Stimulated activated CD4-positive, alpha-beta T cell treated with anti-CD3 and anti-CD28 coated beads, Interleukin-2, amount 100 ng/mL, for 24 hours (primary cell): ENCODE results near the gene RLF.

ENCODE experiments used
- DNase-seq, 2 donors: peaks; one replicate each; pipeline ENCODE4 v3.0.0-alpha.2; 2020

RLF gene

GRCh38 chr1:40161125-40161887 is at the start of gene RLF:
Gene RLF (plus strand): TSS chr1:40161387. CDS start chr1:40161400, 13 bp downstream.
- peak; percentile 97 for DNase-seq

- DNase-seq = no peak
These were observed 46.8 kb upstream of the RLF start for GRCh38 chr1:40114400-40114799.

- DNase-seq = no peak
These were observed 41.1 kb upstream of the RLF start for GRCh38 chr1:40120128-40120527.

GRCh38 chr1:40122855-40123254 is 38.3 kb upstream of the RLF start:
- no peak for DNase-seq

- DNase-seq = no peak
These were observed 30.3 kb upstream of the RLF start for GRCh38 chr1:40130892-40131291.

- DNase-seq = no peak
These were observed 28.5 kb upstream of the RLF start for GRCh38 chr1:40132383-40133311.

GRCh38 chr1:40133312-40133665 is 27.9 kb upstream of the RLF start:
- DNase-seq = no peak

- DNase-seq = no peak
These were observed 27.3 kb upstream of the RLF start for GRCh38 chr1:40133839-40134238.

GRCh38 chr1:40140211-40140973 is 20.8 kb upstream of the RLF start:
- no peak for DNase-seq

- DNase-seq = no peak
These were observed 19.2 kb upstream of the RLF start for GRCh38 chr1:40141878-40142535.

- peak; percentile 39 to 67 for DNase-seq
These were observed 17.2 kb upstream of the RLF start for GRCh38 chr1:40143891-40144575.

- no peak for DNase-seq
These were observed 9.6 kb upstream of the RLF start for GRCh38 chr1:40151457-40152079.

- no peak for DNase-seq
These were observed 8.0 kb upstream of the RLF start for GRCh38 chr1:40153073-40153770.

- no peak for DNase-seq
These were observed 6.1 kb upstream of the RLF start for GRCh38 chr1:40155135-40155534.

GRCh38 chr1:40155910-40156309 is 5.3 kb upstream of the RLF start:
- no peak for DNase-seq

GRCh38 chr1:40160806-40161124 is 422 bp upstream of the RLF start:
- no peak for DNase-seq

- DNase-seq = no peak
These were observed 756 bp downstream of the RLF start for GRCh38 chr1:40161888-40162397.

- DNase-seq = no peak
These were observed 1.7 kb downstream of the RLF start for GRCh38 chr1:40162753-40163441.

- DNase-seq = no peak
These were observed 6.1 kb downstream of the RLF start for GRCh38 chr1:40167317-40167716.

- no peak for DNase-seq
These were observed 9.8 kb downstream of the RLF start for GRCh38 chr1:40171036-40171435.
